ENCODE results near the gene NRSN1. TPM values are rescaled to one million over a fixed set of nuclear protein-coding genes. Genes with fewer than 3 reads are reported as not detected.

The NRSN1 gene
- total RNA-seq, 3 donors from 2014 or later (not counting 1 experiment from before 2014, with no cell fraction given), result not detected

DNA sequence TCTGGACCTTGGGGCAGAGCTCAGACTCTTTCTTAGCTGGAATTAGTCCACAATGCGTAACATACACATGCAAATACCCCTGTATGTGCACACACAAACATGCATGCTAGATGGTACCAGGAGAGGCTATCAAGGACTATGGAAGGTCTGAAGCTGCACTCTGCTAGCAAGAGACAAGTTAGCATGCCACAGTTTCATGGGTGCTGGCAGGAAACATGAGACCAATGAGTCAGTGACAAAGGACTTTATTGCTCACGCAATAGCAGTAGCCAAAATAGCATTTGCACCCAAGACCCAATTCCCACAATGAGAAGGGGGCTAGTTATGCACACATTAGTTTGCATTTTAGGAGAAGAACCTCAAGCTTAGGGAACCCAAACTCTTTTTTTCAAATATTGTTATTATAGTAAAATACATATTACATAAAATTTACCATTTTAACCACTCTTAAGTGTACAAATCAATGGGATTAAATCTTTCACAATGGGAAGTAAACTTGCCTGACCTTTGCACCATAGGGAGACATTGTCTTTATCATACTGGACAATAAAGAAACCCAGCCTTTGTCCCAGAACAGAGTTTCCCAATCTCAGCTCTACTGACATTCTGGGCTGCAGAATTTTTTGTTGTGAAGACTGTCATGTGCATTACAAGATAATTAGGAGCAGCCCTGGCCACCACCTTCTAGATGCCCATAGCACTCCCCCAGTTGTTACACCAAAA lies 69.1 kb downstream of the NRSN1 start:
- intact Hi-C loops (cut with micrococcal nuclease), result no loop called here
- no peak overlapping the region for H3K27ac Mint-ChIP-seq
- no peak overlapping the region for H3K4me3 Mint-ChIP-seq
- no peaks in the 10 kb centered on the region for H3K4me1 ChIP-seq (ENCODE audit: control insufficient read depth, insufficient read depth, low read length)
- WGBS (ENCODE audit: insufficient coverage), result 87% methylated on average over 2 of the region's 2 CpGs
- no peaks in the 10 kb centered on the region for H3K9me3 ChIP-seq (ENCODE audit: control insufficient read depth, insufficient read depth, low read length)
- H3K27me3 Mint-ChIP-seq (ENCODE audit: low read depth in 2 of 2), result peaks cover 8 to 32% of the 10 kb centered on the region in 2 donors
- H3K36me3 Mint-ChIP-seq, result no peaks in the 10 kb centered on the region
- no peaks in the 10 kb centered on the region for H3K36me3 ChIP-seq (ENCODE audit: control insufficient read depth, insufficient read depth, low read length)
- DNase-seq, result no peak
- no peak for TF ChIP-seq CTCF (IDR thresholded peaks at IDR 0.05)
- H3K4me1 Mint-ChIP-seq, result no peaks in the 10 kb centered on the region
- no peak overlapping the region for H3K4me3 ChIP-seq (ENCODE audit: low read length)
- no peak overlapping the region for H3K27ac ChIP-seq (ENCODE audit: low read length)
- no peaks in the 10 kb centered on the region for H3K27me3 ChIP-seq (ENCODE audit: control insufficient read depth, insufficient read depth, low read length)
- H3K9me3 Mint-ChIP-seq, result peaks cover 0 to 2% of the 10 kb centered on the region in 2 donors
- no peak for ATAC-seq

DNA sequence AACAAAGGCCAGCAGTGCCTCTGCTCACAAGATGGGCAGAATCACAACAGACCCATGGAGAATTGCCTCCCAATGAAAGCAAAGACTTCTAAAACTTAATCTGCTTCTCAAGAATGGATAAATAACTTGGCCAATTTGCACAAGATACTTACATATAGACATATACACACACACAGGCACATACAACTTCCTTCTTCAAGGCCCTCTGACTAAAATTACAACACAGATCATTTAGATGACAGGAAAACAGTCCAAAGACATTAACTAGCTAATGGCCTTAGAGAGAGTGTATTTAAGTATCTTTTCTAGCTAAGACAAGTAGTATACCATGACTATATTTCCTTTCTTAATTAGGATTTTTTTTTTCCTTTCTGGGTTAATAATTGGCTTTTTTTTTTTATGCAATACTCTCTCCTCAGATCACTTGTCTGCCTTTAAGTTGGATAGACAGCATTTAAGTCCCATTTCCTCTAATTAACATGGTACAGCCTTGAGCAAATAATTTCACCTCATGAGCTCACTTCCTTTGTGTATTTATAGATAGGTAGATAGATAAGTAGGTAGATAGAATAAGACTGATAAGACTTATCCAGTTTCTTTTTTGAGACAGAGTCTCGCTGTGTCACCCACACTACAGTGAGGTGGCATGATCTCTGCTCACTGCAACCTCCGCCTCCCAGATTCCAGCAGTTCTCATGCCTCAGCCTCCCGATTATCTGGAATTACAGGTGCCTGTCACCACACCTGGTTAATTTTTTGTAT lies 70.0 kb downstream of the NRSN1 start:
- Histone ChIP-seq H3K9me3 (ENCODE audit: control insufficient read depth, insufficient read depth, low read length) (no peaks in the 10 kb centered on the region), H3K4me1 (ENCODE audit: control insufficient read depth, insufficient read depth, low read length) (no peaks in the 10 kb centered on the region), H3K27me3 (ENCODE audit: control insufficient read depth, insufficient read depth, low read length) (no peaks in the 10 kb centered on the region), H3K4me3 (ENCODE audit: low read length) (no peak overlapping the region), H3K36me3 (ENCODE audit: control insufficient read depth, insufficient read depth, low read length) (no peaks in the 10 kb centered on the region), H3K27ac (ENCODE audit: low read length) (no peak overlapping the region)
- Mint-ChIP-seq H3K36me3 (no peaks in the 10 kb centered on the region), H3K4me3 (no peak overlapping the region), H3K4me1 (no peaks in the 10 kb centered on the region), H3K27ac (no peak overlapping the region), H3K9me3 (peaks cover 0 to 2% of the 10 kb centered on the region in 2 donors), H3K27me3 (ENCODE audit: low read depth in 2 of 2) (peaks cover 8 to 38% of the 10 kb centered on the region in 2 donors)
- WGBS (ENCODE audit: insufficient coverage), result 94% methylated on average over 3 of the region's 3 CpGs
- no peak for DNase-seq
- intact Hi-C loops (cut with micrococcal nuclease), result no loop called here
- no peak for ATAC-seq
- TF ChIP-seq CTCF (IDR thresholded peaks at IDR 0.05), result no peak

Other genes starting within 250 kb of the NRSN1 start
- gene DCDC2, start 231.8 kb downstream of the NRSN1 start, total RNA-seq, result not detected

All from natural killer cell (primary cell).